GM18517 (cell line): ENCODE measurements around the gene GDF3.
"Not testable (repeated sequence)": the region's sequence is repeated elsewhere in the genome, so short reads cannot be mapped to it uniquely, and the experiment has no call there.

ENCODE experiments used
- ATAC-seq: cut with Tn5 transposase; IDR thresholded peaks from one replicate; pipeline ENCODE4 v1.9.1; 2021; ENCODE audit warnings: mild to moderate bottlenecking, moderate library complexity; ENCODE audit not compliant: unreplicated experiment

GDF3 gene

GRCh38 chr12:7668171-7668570, 27.4 kb downstream of the GDF3 start:
- ATAC-seq: no peak

- no peak for ATAC-seq
Observed at GRCh38 chr12:7667125-7667524, 28.4 kb downstream of the GDF3 start.

- no peak for ATAC-seq
Observed at GRCh38 chr12:7666595-7666994, 29.0 kb downstream of the GDF3 start.

- no peak for ATAC-seq
Observed at GRCh38 chr12:7661741-7662140, 33.8 kb downstream of the GDF3 start.

GRCh38 chr12:7656121-7656520, 39.5 kb downstream of the GDF3 start:
- no peak for ATAC-seq

- no peak for ATAC-seq
Observed at GRCh38 chr12:7650091-7650490, 45.5 kb downstream of the GDF3 start.

- no peak for ATAC-seq
Observed at GRCh38 chr12:7647071-7647470, 48.5 kb downstream of the GDF3 start.

GRCh38 chr12:7646178-7646475, 49.4 kb downstream of the GDF3 start:
- no peak for ATAC-seq

GRCh38 chr12:7645395-7646177, 50.0 kb downstream of the GDF3 start:
- ATAC-seq: no peak

GRCh38 chr12:7642876-7643309, 52.7 kb downstream of the GDF3 start:
- ATAC-seq: no peak

- no peak for ATAC-seq
Observed at GRCh38 chr12:7642287-7642686, 53.3 kb downstream of the GDF3 start.

- ATAC-seq: not testable (repeated sequence)
Observed at GRCh38 chr12:7640123-7640995, 55.2 kb downstream of the GDF3 start.
